Natural killer cell treated with Interleukin-12 subunit alpha and Interleukin-12 subunit beta and Interleukin-15 and Interleukin-18, amount 100 ng/mL, for 72 hours (primary cell): ENCODE data around the gene VIT. TPM values are rescaled to one million over a fixed set of nuclear protein-coding genes. Genes with fewer than 3 reads are reported as not detected.

Experiments
- ATAC-seq, 2 donors: fragments of 150-1000 bp; cut with Tn5 transposase in 1 of 2; sonication (Bioruptor Pico), chemical (Tn5 transposase) in 1 of 2; 2 replicates each; pipeline ENCODE4 v1.10.0; 2021
- DNase-seq: peaks from one replicate; pipeline ENCODE4 v3.0.0; 2022; ENCODE audit warnings: low spot score
- H3K27ac Mint-ChIP-seq, 2 donors: 1 replicate in 1 of 2; 2 replicates in 1 of 2; pipeline ENCODE4 v1.8.0; 2022; ENCODE audit warnings: mixed read lengths in 2 of 2, mild to moderate bottlenecking in 1 of 2, moderate library complexity in 1 of 2
- H3K27me3 Mint-ChIP-seq, 2 donors: 1 replicate in 1 of 2; 2 replicates in 1 of 2; pipeline ENCODE4 v1.8.0; 2022; ENCODE audit warnings: mixed read lengths in 2 of 2
- H3K36me3 Mint-ChIP-seq: one replicate; pipeline ENCODE4 v1.8.0; 2022; ENCODE audit warnings: mixed read lengths
- H3K4me1 Mint-ChIP-seq, 2 donors: 1 replicate in 1 of 2; 2 replicates in 1 of 2; pipeline ENCODE4 v1.8.0; 2022; ENCODE audit warnings: low read depth in 2 of 2, mixed read lengths in 2 of 2, mild to moderate bottlenecking in 1 of 2
- H3K4me3 Mint-ChIP-seq: one replicate; pipeline ENCODE4 v1.8.0; 2022; ENCODE audit warnings: mixed read lengths
- H3K9me3 Mint-ChIP-seq: 2 replicates; pipeline ENCODE4 v1.8.0; 2022; ENCODE audit warnings: mixed read lengths
- total RNA-seq, 2 donors: library from RNA; stranded (reverse); gene quantifications; one replicate each; pipeline ENCODE4 v1.2.3, GENCODE V29; 2022

Gene VIT
- total RNA-seq, 2 donors from 2014 or later: not detected

DNA sequence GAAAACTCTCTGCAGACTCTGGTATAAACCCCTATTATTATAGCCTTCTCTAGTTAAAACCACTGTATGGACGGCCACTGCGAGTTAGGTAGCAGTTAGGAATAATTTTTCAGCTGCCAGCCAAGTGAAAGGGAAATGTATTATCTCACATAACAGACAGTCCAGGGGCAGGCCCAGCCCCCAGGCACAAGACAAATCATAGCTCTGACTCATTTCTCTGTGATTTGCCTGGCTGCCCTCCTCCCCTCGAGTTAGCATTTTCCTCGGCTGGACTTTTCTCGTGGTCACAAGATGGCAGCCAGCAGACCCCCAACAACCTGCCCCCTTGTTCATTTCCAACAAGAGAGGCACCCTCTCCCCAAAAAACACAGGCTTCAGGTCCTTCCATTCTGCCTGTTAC is 10.5 kb downstream of the VIT start:
- H3K36me3 Mint-ChIP-seq: peaks cover 6% of the 10 kb centered on the region
- no peaks in the 10 kb centered on the region for H3K4me1 Mint-ChIP-seq
- peaks cover 7 to 16% of the 10 kb centered on the region in 2 donors for H3K27me3 Mint-ChIP-seq
- H3K4me3 Mint-ChIP-seq: no peak overlapping the region
- DNase-seq: no peak
- H3K27ac Mint-ChIP-seq: no peak overlapping the region
- H3K9me3 Mint-ChIP-seq: peaks cover 4% of the 10 kb centered on the region
- ATAC-seq: no peak

DNA sequence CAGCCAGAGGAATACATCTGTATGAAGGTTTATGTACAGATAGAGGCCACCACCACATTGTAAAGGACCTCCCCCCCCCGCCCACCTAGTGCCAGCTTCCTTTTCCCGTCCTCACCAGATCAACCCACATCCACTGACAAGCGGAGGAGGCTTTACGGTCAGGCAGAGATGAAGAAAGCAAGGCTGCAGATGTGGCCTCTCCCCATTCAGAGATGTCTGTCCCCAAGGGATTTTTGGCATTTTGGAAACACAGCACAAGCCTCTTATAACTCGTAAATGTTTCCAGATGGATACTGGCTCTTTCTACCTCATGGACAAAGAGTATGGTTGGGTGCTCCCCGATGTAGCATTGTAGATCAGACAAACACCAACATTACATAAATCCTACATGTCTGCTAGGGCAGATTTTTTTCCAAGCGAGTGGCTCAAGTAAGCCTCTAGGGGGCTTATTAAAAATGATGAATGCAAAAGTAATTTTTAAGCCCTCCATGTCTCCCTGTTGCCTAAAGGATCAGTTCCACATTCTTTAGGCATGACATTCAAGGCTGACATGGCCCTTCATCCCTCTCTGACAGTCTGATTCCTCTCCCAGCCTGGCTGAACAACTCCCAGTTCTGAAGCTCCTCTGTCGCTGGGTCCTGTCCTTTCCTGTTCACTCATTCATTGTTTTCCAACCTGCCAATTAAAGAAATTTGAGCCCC is 11.7 kb downstream of the VIT start:
- ATAC-seq (no peak), DNase-seq (no peak)
- Mint-ChIP-seq H3K9me3 (peaks cover 4% of the 10 kb centered on the region), H3K36me3 (peaks cover 6% of the 10 kb centered on the region), H3K27me3 (peaks cover 15 to 16% of the 10 kb centered on the region in 2 donors), H3K4me1 (no peaks in the 10 kb centered on the region), H3K4me3 (no peak overlapping the region), H3K27ac (no peak overlapping the region)

DNA sequence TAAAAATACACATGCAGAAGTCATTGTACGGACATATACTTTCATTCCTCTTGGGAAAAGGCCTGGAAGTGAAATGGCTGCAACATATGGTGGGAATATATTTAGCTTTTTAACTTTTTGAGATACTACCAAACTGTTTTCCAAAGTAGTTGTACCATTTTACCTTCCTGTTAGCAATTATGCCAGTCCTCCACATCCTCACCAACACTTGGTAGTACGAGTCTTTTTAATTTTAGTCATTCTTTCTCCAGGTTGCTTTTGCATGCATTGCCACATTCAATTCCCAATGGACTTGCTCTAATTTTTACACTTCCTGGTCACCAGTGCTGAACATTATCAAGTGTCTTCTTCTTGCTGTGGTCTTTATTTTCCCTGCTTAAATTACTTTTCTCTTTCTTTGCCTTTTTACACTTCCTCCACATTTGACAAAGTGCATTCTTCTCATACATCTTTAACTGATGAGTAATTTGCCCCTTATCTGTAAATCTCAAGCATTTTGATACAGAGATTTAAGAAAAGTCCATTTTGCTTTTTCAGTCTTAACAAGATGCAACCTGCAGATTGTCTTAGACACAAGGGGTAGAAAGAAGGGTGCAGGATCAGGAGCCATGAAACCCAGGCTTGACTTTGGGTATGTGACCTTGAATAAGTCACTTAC is 14.5 kb downstream of the VIT start:
- peaks cover 4% of the 10 kb centered on the region for H3K9me3 Mint-ChIP-seq
- no peaks in the 10 kb centered on the region for H3K4me1 Mint-ChIP-seq
- H3K36me3 Mint-ChIP-seq: peaks cover 6% of the 10 kb centered on the region
- DNase-seq: no peak
- H3K4me3 Mint-ChIP-seq: no peak overlapping the region
- no peak overlapping the region for H3K27ac Mint-ChIP-seq
- ATAC-seq: no peak
- peaks cover 20 to 22% of the 10 kb centered on the region in 2 donors for H3K27me3 Mint-ChIP-seq

DNA sequence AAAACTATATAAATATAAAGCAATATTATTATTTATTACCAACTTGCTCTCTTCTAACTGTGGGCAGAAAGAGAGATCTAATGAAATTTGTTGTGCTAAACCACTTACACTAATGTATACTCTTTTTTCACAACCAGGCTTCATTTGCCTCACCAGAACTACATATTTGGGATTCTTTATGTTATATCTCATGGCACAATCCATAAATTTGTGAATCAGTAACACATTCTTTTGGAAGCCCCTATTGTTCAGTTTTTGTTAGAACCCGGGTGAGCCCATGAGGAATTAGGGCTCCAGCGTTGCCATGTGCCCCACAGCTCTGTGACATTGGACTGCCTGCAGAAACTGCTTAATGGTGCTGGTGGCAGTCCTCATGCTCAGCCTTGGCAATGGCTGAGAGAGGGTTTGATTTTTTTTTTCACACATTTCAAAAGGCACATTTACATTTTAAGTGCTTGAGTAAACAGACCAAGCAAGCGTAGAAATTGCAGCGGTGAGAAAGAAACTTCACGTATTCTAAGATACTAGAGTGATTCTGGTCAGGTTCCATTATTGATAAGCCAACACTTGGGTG is 15.3 kb downstream of the VIT start:
- H3K27ac Mint-ChIP-seq: no peak overlapping the region
- peaks cover 20 to 22% of the 10 kb centered on the region in 2 donors for H3K27me3 Mint-ChIP-seq
- H3K4me3 Mint-ChIP-seq: no peak overlapping the region
- DNase-seq: no peak
- H3K4me1 Mint-ChIP-seq: no peaks in the 10 kb centered on the region
- peaks cover 6% of the 10 kb centered on the region for H3K36me3 Mint-ChIP-seq
- ATAC-seq: no peak
- H3K9me3 Mint-ChIP-seq: peaks cover 4% of the 10 kb centered on the region

DNA sequence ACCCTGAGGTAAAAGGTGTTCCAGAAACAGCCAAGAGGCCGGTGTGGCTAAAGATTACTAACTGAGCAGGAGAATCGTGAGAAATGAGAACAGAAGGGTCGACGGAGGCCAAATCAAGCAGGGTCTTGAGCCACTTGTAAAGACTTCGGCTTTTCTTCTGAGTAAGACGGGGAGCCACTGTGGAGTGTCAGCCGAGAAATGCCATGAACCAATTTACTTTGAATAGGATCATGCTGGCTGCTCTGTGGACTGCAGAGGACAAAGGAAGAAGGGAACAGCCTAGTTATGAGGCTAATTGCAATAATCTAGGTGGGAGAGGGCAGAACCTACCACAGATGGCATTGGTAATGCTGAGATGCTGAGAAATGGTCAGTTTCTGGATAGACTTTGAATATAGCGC is 16.8 kb downstream of the VIT start:
- Mint-ChIP-seq H3K27ac (no peak overlapping the region), H3K36me3 (peaks cover 6% of the 10 kb centered on the region), H3K27me3 (peaks cover 25 to 26% of the 10 kb centered on the region in 2 donors), H3K9me3 (peaks cover 4% of the 10 kb centered on the region), H3K4me3 (no peak overlapping the region), H3K4me1 (no peaks in the 10 kb centered on the region)
- ATAC-seq: no peak
- DNase-seq: no peak

DNA sequence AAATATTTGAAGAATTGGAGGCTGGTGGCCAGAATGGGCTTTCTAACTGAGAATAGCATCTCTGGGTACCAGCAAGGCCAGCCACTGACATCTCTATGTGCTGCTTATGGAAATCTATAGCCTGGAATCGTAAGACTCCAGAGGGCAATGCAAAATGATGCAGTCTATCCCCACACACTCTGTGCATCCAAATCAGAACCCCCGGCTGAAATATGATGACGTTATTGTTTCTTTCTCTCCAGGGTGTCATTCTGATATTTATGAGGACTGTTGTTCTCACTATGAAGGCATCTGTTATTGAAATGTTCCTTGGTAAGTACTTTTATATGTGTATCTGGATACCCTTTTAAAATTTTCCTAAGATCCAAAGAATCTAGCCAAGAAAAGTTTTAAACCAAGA is 19.6 kb downstream of the VIT start:
- ATAC-seq (no peak), DNase-seq (no peak)
- Mint-ChIP-seq H3K27me3 (peaks cover 12 to 28% of the 10 kb centered on the region in 2 donors), H3K27ac (no peak overlapping the region), H3K4me1 (no peaks in the 10 kb centered on the region), H3K4me3 (no peak overlapping the region), H3K9me3 (peaks cover 2% of the 10 kb centered on the region), H3K36me3 (peaks cover 10% of the 10 kb centered on the region)

DNA sequence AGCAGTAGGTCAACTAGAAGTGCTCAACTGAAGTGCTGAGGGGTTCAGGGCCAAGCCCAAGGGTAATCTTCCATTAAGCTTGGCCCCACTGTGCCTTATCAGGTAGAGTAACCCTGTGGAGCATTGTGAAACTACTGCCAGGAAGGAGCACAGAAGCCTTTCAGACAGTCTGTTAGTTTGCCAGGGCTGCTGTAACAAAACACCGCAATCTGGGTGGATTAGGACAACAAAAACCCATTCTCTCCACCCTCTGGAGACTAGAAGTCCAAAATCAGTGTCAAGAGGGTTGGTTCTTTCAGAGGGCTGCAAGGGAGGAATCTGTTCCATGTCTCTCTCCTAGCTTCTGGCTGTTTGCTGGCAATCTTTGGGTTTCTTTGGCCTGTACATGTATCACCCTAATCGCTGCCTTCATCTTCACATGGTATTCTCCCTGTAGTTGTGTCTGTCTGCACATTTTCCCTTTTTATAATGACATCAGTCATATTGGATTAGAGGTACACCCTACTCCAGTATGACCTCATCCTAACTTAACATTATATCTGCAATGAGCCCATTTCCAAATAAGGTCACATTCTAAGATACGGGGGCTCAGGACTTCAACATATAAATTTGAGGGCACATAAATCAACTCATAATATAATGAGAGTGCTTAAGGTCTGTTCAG is 21.2 kb downstream of the VIT start:
- H3K27ac Mint-ChIP-seq: no peak overlapping the region
- H3K4me1 Mint-ChIP-seq: no peaks in the 10 kb centered on the region
- peaks cover 11 to 34% of the 10 kb centered on the region in 2 donors for H3K27me3 Mint-ChIP-seq
- peaks cover 7% of the 10 kb centered on the region for H3K36me3 Mint-ChIP-seq
- no peak for DNase-seq
- no peaks in the 10 kb centered on the region for H3K9me3 Mint-ChIP-seq
- H3K4me3 Mint-ChIP-seq: no peak overlapping the region
- ATAC-seq: no peak

DNA sequence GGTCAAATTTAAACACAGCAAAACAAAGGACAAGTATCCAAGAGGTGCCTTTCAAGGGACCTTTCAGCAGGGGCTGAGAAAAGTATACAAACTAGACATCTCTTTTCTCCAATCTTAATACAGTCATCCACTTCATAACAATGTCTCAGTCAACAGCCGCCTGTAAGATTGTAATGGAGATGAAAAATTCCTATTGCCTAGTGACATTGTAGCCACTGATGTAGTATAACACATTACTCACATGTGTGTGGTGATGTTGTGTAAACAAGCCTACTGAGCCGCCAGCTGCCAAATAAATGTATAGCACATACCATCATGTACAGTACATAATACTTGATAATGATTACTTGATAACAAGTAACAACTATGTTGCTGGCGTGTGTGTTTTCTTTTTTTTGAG is 31.0 kb downstream of the VIT start:
- no peaks in the 10 kb centered on the region for H3K36me3 Mint-ChIP-seq
- no peak overlapping the region for H3K4me3 Mint-ChIP-seq
- no peaks in the 10 kb centered on the region for H3K4me1 Mint-ChIP-seq
- ATAC-seq (no peak), DNase-seq (no peak)
- H3K27ac Mint-ChIP-seq: no peak overlapping the region
- H3K9me3 Mint-ChIP-seq: no peaks in the 10 kb centered on the region
- H3K27me3 Mint-ChIP-seq: peaks cover 3 to 7% of the 10 kb centered on the region in 2 donors

DNA sequence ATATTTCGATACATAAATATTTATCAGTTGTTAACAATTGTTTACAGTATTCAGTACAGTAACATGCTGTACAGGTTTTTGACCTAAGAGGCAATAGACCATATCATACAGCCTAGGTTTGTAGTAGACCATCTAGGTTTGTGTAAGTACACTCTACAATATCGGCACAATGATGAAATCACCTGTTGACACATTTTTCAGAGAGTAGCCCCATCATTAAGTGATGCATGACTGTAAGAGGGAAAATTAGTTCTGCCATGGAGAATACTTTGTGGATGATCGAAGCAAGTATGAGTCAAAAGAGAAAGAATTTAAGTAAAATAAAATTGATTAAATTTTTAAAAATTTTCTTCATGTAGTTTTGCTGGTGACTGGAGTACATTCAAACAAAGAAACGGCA is 32.6 kb downstream of the VIT start:
- H3K27me3 Mint-ChIP-seq: peaks cover 7 to 15% of the 10 kb centered on the region in 2 donors
- no peak for ATAC-seq
- no peak overlapping the region for H3K4me3 Mint-ChIP-seq
- no peak overlapping the region for H3K27ac Mint-ChIP-seq
- no peaks in the 10 kb centered on the region for H3K9me3 Mint-ChIP-seq
- no peaks in the 10 kb centered on the region for H3K36me3 Mint-ChIP-seq
- DNase-seq: no peak
- H3K4me1 Mint-ChIP-seq: no peaks in the 10 kb centered on the region

DNA sequence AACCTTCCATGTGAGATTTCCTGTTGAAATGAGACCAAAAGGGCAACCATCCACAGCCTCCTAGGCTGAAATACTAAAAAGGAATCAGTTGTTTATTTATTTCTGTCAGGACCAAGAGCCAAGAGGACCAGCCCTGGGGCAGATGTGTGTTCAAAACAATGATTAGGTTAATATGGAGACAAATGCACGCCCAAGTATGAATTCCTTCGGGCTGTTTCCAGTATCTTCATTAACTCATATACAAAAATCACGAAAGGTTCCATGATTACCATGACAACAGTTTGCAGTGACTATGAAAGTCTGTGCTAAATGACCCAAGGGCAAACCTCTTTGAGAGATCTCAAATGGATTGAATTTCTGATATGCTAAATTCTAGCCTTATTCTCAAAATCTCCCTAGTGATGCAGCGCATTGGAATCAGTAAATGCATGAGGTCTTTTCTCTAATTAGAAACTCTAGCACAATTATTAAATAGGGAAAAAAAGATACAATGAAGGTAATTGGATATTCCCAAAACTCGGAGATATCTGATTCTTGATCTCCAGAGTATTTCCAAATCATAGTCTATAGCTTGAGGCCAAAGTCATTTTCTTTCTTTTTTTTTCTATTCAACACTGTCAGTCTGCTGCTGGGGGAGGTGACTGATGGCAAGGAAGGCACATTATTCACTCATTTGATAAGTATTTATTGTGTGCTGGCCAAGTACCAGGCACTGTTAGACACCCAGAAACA is 35.6 kb downstream of the VIT start:
- no peak for DNase-seq
- no peak overlapping the region for H3K27ac Mint-ChIP-seq
- ATAC-seq: no peak

DNA sequence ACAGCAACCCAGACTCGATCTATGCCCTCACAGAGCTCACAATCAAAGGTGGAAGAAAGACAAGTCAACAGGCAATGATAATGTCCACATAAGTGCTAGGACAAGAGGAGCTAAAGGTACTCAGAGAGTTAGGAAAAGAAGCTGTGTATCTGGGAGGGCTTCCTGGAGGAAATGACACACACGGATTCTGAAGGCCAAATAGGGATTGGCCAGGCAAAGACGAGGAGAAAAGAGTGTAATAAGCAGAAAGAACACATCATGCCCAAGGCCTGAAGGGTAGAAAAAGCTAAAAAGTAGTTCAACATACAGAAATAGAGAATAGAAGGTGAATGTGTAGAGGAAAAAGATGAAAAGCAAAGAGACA is 36.1 kb downstream of the VIT start:
- H3K27me3 Mint-ChIP-seq: peaks cover 7 to 17% of the 10 kb centered on the region in 2 donors
- DNase-seq (no peak), ATAC-seq (no peak)
- no peaks in the 10 kb centered on the region for H3K9me3 Mint-ChIP-seq
- no peak overlapping the region for H3K27ac Mint-ChIP-seq
- H3K4me1 Mint-ChIP-seq: no peaks in the 10 kb centered on the region
- no peaks in the 10 kb centered on the region for H3K36me3 Mint-ChIP-seq
- H3K4me3 Mint-ChIP-seq: no peak overlapping the region

More for the DNA sequence above, 35.6 kb downstream of the VIT start:
- Mint-ChIP-seq H3K36me3 (no peaks in the 10 kb centered on the region), H3K9me3 (no peaks in the 10 kb centered on the region), H3K4me3 (no peak overlapping the region), H3K4me1 (no peaks in the 10 kb centered on the region), H3K27me3 (peaks cover 7 to 19% of the 10 kb centered on the region in 2 donors)

DNA sequence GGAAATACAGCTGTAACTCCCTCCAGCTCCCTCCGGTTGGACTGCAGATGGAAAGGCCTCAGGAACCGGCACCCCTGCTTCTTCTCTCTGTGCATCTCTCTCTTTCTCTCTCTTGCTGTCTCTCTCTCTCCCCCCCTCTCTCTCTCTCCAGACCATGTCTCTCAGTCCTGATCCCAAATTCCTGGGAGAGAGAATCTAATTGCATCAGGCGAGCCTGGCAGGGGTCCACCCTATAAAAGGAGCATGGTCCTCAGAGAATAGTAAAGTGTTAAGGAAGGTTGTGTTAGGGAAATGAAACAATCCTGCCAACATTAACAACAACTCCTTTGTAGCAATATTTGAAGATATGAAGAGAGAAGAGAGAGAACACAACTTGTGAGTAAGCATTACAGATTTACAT is 36.7 kb downstream of the VIT start:
- Mint-ChIP-seq H3K27ac (no peak overlapping the region), H3K4me3 (no peak overlapping the region), H3K9me3 (no peaks in the 10 kb centered on the region), H3K27me3 (peaks cover 7 to 17% of the 10 kb centered on the region in 2 donors), H3K4me1 (no peaks in the 10 kb centered on the region), H3K36me3 (no peaks in the 10 kb centered on the region)
- DNase-seq (no peak), ATAC-seq (no peak)

DNA sequence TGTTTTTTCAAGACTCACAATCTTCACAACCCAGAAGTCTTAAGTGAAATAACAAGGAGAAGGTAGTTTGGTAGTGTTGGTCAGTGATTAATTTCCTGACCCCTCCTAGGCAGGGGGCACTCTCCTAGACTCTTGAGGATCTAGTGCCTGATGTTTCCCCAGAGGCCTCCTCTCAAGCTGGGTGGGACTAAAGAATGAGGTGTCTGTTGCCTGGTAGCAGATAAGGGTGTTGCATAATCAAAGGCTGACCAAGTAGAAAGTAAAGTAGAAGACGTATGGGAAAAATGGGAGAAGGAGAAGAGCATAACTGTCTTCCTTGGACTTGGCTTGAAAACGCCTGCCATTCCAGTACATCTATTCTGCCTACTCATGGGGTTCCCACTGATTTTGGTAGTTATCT is 37.8 kb downstream of the VIT start:
- no peak overlapping the region for H3K27ac Mint-ChIP-seq
- no peaks in the 10 kb centered on the region for H3K4me1 Mint-ChIP-seq
- no peaks in the 10 kb centered on the region for H3K9me3 Mint-ChIP-seq
- H3K36me3 Mint-ChIP-seq: no peaks in the 10 kb centered on the region
- ATAC-seq: no peak
- H3K4me3 Mint-ChIP-seq: no peak overlapping the region
- no peak for DNase-seq
- peaks cover 7 to 20% of the 10 kb centered on the region in 2 donors for H3K27me3 Mint-ChIP-seq
